Left colon (tissue), 2 donors: ENCODE data around the gene HMGN4. TPM values are rescaled to one million over a fixed set of nuclear protein-coding genes. Genes with fewer than 3 reads are reported as not detected.
A peak's percentile ranks its signal among the peaks of the same experiment; 100 is the strongest.
"Not testable (repeated sequence)": the region's sequence is repeated elsewhere in the genome, so short reads cannot be mapped to it uniquely, and the experiment has no call there.

Experiments used
- ATAC-seq: fragments of 200-7000 bp; cut with Tn5 transposase; one replicate; pipeline ENCODE4 v1.9.1; 2020; ENCODE audit warnings: mild to moderate bottlenecking, moderate library complexity
- DNase-seq, 2 donors: peaks; one replicate each; pipeline ENCODE4 v3.0.0-alpha.2; 2020
- intact Hi-C, 2 donors: fragments of 100-400 bp; cut with DNase I in 1 of 2; cut with micrococcal nuclease in 1 of 2; formaldehyde crosslinking; loops; one replicate each; pipeline versions ENCODE4 v1.11.2 to v1.14.0; 2022; cut with DNase I, micrococcal nuclease
- total RNA-seq, 2 donors: library from RNA; stranded (reverse); fragmentation: NEBNext Ultra II Directional; extraction: Animal tissue kit (Norgen Biotek cat#: 25700); gene quantifications; one replicate each; pipeline ENCODE4 v1.2.1, GENCODE V29; 2021
- donor health status: DM: no; HTN: no; CAD: no.
- donor health status: DM: yes; HTN: yes; CAD: no.

HMGN4 gene
- total RNA-seq, 2 donors from 2014 or later: 54.9 to 55.7 TPM

DNA sequence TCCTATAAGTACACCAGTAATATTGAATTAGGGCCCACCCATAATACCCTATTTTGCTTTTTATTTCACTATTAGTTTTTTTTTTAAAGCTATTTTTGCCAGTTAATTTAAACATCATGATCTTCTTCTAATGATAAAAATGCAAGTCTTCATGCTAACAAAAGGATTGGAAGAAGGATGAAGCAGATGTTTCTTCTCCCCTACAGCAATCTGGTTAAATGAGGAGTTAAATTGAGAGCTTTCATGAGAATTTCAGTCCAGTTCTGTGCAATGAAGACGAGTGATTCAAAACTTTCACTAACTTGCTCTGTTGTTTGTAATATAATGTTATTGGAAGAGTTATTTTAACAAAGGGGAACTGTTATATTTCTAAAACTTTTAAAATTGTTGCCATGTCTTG lies 3.4 kb downstream of the HMGN4 start:
- intact Hi-C loops: no loop called here
- no peak for ATAC-seq
- DNase-seq: no peak

- DNase-seq (no peak), ATAC-seq (peak; percentile 52)
- intact Hi-C loops: no loop called here
Measured at GRCh38 chr6:26543953-26544352, 5.8 kb downstream of the HMGN4 start.

DNA sequence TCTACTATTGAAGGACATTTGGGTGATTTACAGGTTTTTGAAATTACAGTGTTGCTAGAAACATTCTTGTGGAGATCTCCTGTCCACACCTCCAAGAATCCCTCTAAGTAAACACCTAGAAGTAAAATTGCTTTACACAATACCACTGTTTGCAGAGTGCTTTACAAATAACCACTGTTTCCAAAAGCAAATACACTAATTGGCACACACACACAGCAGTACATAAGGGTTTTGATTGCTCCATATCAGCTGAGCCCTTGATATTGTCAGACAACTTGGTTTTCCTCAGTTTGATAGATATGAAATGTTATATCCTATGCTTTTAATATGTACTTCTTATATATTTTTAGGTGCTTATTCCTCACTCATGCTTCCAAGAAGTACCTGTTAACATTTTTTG lies 6.3 kb downstream of the HMGN4 start:
- no peak for DNase-seq
- intact Hi-C loops: no loop called here

GRCh38 chr6:26545627-26546026 lies 7.5 kb downstream of the HMGN4 start:
- ATAC-seq (no peak), DNase-seq (no peak)
- intact Hi-C loops: no loop called here

More for the DNA sequence above, 6.3 kb downstream of the HMGN4 start:
- ATAC-seq: peak; percentile 80

DNA sequence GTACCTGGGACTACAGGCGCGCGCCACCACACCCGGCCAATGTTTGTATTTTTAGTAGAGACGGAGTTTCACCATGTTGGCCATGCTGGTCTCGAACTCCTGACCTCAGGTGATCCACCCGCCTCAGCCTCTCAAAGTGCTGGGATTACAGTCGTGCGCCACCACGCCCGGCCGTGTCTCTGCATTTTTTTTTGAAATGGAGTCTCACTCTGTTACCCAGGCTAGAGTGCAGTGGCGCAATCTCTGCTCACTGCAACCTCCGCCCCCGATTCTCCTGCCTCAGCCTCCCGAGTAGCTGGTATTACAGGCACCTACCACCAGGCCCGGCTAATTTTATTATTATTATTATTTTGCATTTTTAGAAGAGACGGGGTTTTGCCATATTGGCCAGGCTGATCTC lies 9.2 kb downstream of the HMGN4 start:
- DNase-seq, ATAC-seq, intact Hi-C loops: not testable (repeated sequence)

GRCh38 chr6:26550250-26550993 lies 12.3 kb downstream of the HMGN4 start:
- peak; percentile 73 for ATAC-seq
- peak; percentile 65 to 73 for DNase-seq
- intact Hi-C loops: no loop called here

GRCh38 chr6:26552205-26552604 lies 14.0 kb downstream of the HMGN4 start:
- ATAC-seq (no peak), DNase-seq (no peak)
- intact Hi-C loops: no loop called here

DNA sequence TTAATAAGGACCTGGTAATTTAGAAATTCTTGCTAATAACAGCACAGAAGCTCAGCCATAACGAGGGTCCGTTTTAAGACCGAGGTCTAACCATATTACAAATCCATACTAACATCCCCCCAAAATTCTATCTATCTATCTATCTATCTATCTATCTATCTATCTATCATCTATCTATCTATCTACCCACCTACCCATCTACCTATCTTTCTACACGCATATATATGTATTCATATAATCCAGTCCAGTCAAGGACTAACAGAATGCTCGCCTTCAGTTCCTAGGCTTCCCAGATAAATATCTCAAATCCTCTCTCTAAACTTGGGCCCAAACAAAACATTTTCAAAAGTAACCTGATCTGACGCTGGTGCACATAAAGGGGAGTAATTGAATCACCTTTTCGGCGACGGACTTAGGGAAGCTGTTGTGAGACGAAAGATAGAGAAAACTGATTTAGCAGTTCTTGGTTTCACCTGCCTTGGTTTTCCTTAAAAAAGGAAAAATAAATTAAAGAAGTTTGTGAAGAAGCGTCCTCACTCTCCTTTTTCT lies 14.5 kb downstream of the HMGN4 start:
- intact Hi-C loops: no loop called here

GRCh38 chr6:26553264-26553634 lies 15.1 kb downstream of the HMGN4 start:
- intact Hi-C loops: no loop called here
- peak in 1 of 2 donors; percentile 74 for DNase-seq
- ATAC-seq: peak; percentile 77

More for the DNA sequence above, 14.5 kb downstream of the HMGN4 start:
- ATAC-seq: no peak
- DNase-seq: no peak

GRCh38 chr6:26553635-26554446 lies 15.7 kb downstream of the HMGN4 start:
- intact Hi-C loops: no loop called here
- peak; percentile 46 to 77 for DNase-seq
- peak; percentile 72 for ATAC-seq

DNA sequence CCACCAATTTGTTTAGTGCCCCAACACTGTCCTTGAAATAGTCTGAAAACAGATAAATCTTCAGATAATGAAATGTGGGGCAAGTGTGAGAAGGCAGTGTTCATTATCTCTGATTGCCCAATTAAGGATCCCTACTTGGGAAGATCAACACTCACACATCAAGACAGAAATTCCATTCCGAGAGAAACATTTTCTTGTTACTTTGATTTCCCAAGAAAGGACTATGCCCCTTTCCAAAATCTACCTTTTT lies 16.2 kb downstream of the HMGN4 start:
- ATAC-seq (no peak), DNase-seq (no peak)
- intact Hi-C loops: no loop called here

DNA sequence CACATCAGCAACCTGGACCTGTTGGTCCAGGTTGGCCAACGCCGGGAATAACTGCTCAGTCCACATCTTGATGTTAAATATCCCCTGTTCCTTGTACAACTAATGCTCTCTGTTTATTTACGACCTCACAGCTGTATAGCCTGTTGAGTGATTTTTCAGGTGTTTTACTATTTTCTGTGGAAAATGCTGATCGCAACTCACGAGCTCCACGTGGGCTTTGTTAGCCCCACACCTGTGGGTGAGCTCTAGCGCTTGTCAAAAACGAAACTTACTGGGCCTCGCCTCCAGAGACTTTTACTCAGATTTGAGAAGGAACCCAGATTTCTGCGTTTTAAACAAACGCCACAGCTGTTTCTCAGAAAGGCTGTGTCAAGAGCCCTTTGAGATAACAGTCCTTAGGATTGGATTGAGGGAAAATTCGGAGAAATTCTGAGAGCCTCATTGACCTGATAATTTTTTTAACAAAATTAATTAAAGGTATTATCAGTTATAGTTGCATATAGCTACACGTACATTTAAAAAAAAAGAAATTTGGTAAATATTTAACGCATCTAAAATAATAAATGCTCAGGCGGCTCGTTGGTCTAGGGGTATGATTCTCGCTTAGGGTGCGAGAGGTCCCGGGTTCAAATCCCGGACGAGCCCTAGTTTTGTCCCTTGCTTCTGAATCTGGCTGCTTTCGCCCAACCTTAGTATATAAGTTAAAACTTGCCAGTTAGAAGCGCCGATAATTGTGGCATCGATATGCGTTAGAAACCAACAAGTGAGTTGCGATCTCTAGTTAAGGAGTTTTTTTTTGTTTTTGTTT lies 16.7 kb downstream of the HMGN4 start:
- DNase-seq (no peak), ATAC-seq (no peak)
- intact Hi-C loops: no loop called here

DNA sequence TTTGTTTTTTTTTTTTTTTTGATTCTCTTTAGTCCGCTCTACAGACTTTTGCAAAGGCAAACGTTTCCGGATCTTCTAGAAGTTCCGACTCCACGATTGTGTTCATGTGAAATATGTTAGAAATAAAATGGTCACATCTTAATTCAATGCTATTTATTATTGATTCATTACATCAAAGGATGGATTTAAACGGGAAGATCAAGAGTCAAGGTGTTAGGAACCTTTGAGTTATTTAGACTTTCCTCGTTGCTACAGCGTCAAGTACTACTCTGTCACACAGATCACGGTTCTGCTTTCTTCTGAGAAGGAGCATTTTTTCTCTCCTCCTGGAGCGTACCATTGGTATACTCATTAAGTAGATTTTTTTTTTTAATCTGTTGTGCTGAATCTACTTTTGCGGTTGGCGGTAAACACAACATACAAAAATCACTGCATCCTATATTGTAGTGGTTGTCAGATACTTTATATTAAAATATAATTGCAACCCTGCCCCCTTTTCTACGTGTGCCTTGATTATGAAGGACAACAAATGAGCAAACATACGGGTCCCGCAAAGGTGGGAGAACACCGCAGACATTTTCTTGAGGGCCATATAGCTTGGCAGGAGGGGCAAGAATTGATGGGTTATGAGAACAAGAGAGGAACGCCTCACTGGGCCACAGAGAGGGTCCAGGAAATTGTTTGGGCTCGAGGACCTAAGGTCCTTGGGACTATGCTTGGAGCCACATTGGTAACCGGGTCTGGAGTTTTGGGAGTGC lies 17.5 kb downstream of the HMGN4 start:
- DNase-seq: no peak
- intact Hi-C loops: no loop called here
- ATAC-seq: no peak

GRCh38 chr6:26556263-26557070 lies 18.3 kb downstream of the HMGN4 start:
- intact Hi-C loops: no loop called here
- DNase-seq (no peak), ATAC-seq (no peak)

DNA sequence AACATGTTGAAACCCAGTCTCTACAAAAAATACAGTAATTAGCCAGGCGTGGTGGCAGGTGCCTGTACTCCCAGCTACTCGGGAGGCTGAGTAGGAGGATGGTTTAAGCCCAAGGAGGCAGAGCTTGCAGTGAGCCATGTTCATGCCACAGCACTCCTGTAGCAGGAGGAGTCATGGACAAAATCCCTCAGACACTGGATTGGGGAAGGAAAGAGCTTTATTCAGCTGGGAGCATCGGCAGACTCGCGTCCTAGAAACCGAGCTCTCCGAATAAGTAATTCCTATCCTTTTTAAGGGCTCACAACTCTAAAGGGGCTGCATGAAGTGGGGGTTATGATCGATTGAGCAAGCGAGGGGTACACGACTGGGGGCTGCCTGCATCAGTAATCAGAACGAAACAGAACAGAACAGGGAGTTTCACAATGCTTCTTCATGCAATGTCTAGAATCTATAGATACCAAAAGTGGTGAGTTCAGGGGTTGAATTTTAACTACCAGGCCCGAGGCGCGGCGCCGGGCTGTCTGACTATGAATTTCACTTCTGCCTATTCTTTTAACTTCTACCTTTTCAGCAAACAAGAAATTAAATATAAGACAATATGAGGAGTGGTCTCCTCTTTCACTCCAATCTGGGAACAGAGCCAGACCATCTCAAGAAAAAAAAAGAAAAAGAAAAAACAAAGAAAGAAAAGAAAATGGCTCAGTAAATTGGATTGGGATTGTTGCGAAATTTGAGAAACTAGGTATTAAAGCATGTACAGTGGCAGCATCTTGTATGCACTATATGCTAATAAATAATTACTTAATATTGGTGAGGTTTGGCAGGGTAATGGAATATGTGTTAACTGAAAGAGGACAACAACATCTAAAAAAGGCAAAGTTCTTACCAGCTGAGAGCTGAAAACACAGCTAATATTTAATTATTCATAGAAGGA lies 23.6 kb downstream of the HMGN4 start:
- no peak for DNase-seq
- intact Hi-C loops: no loop called here

DNA sequence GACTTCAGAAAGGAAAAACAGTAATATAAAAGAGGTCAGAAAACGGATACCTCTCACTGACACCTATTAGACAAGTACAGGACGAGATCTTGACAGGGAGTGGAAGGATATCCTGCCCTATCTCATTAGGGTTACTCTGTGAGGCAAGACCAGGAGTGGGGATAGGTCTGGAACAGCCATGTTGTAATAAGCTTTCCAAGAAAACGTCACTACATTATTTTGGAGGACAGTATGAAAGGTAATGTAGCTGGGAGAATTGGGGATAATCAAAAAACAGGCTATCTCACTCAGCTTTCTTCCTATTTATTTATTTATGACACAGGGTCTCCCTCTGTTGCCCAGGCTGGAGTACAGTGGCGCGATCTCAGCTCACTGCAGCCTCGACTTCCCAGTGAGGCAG lies 25.3 kb downstream of the HMGN4 start:
- intact Hi-C loops: no loop called here
- DNase-seq: no peak
- no peak for ATAC-seq

More for the DNA sequence above, 23.6 kb downstream of the HMGN4 start:
- ATAC-seq: no peak
